Activated T-helper 1 cell treated with anti-CD3 and anti-CD28 coated beads, Interleukin-12 subunit alpha, Interleukin-12 subunit beta, Interleukin-2, Interleukin-4 antibody, amounts not matched to agents 30 ng/mL and 10 ng/mL and 1 ng/mL, durations not matched to agents 14 hours and 24 hours and 36 hours (primary cell): ENCODE data around the gene RAB11FIP3. TPM values are rescaled to one million over a fixed set of nuclear protein-coding genes. Genes with fewer than 3 reads are reported as not detected.
A peak's percentile ranks its signal among the peaks of the same experiment; 100 is the strongest.
"Not testable (repeated sequence)": the region's sequence is repeated elsewhere in the genome, so short reads cannot be mapped to it uniquely, and the experiment has no call there.

Experiments used
- DNase-seq: peaks from one replicate; pipeline ENCODE4 v3.0.0; 2021; ENCODE audit warnings: low spot score
- H3K27ac Mint-ChIP-seq: one replicate; pipeline ENCODE4 v1.8.0; 2021; ENCODE audit warnings: mild to moderate bottlenecking, mixed read lengths
- H3K27me3 Mint-ChIP-seq: one replicate; pipeline ENCODE4 v1.8.0; 2022; ENCODE audit warnings: mild to moderate bottlenecking, moderate library complexity, mixed read lengths; ENCODE audit not compliant: insufficient read depth
- H3K36me3 Mint-ChIP-seq: one replicate; pipeline ENCODE4 v1.8.0; 2021; ENCODE audit warnings: low read depth, mixed read lengths
- H3K4me1 Mint-ChIP-seq: one replicate; pipeline ENCODE4 v1.8.0; 2021; ENCODE audit warnings: low read depth, mixed read lengths
- H3K4me3 Mint-ChIP-seq: one replicate; pipeline ENCODE4 v1.8.0; 2021; ENCODE audit warnings: mild to moderate bottlenecking, moderate library complexity, mixed read lengths
- H3K9me3 Mint-ChIP-seq: one replicate; pipeline ENCODE4 v1.8.0; 2021; ENCODE audit warnings: mixed read lengths
- intact Hi-C: fragments of 100-400 bp; cut with micrococcal nuclease; formaldehyde crosslinking; loops from one replicate; pipeline ENCODE4 v1.15.1; 2024
- total RNA-seq: library from RNA; stranded (reverse); gene quantifications from 2 replicates; pipeline ENCODE4 v1.2.3, GENCODE V29; 2022

The RAB11FIP3 gene
- total RNA-seq, 1 donor from 2014 or later: 47.5 TPM

GRCh38 chr16:483341-484075, 58.1 kb downstream of the RAB11FIP3 start:
- no peaks in the 10 kb centered on the region for H3K9me3 Mint-ChIP-seq
- peaks cover 5% of the 10 kb centered on the region for H3K4me1 Mint-ChIP-seq
- H3K36me3 Mint-ChIP-seq: peaks cover 1% of the 10 kb centered on the region
- DNase-seq: no peak
- no peaks in the 10 kb centered on the region for H3K27me3 Mint-ChIP-seq
- no peak overlapping the region for H3K4me3 Mint-ChIP-seq
- no peak overlapping the region for H3K27ac Mint-ChIP-seq
- intact Hi-C loops: no loop called here

DNA sequence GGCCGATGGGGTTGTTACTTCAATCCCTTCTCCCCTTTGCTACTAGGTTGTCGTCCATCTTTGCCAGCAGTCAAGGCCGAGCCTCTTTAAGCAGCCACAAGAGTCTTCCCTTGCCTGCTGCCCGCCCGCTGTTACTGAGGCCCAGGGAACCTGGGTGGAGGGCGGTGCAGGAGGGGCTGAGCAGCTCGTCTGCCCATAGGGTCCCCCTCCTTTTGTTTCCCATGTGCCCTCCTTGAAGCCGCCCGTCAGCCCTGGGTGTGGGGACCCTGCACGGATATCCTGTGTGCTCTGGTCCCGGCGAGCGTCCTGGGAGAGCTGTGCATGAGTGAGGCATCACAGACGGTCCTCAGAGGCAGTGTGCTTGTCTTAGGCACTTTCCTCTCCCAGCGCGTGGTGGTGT, 64.2 kb downstream of the RAB11FIP3 start:
- Mint-ChIP-seq H3K27ac (no peak overlapping the region), H3K36me3 (peaks cover 1% of the 10 kb centered on the region), H3K27me3 (no peaks in the 10 kb centered on the region), H3K4me1 (peaks cover 5% of the 10 kb centered on the region), H3K4me3 (no peak overlapping the region), H3K9me3 (no peaks in the 10 kb centered on the region)
- intact Hi-C loops: loop anchor here (10.0 kb wide), 1 partner anchor 45 kb away; no protein-coding TSS in a partner anchor
- no peak for DNase-seq

DNA sequence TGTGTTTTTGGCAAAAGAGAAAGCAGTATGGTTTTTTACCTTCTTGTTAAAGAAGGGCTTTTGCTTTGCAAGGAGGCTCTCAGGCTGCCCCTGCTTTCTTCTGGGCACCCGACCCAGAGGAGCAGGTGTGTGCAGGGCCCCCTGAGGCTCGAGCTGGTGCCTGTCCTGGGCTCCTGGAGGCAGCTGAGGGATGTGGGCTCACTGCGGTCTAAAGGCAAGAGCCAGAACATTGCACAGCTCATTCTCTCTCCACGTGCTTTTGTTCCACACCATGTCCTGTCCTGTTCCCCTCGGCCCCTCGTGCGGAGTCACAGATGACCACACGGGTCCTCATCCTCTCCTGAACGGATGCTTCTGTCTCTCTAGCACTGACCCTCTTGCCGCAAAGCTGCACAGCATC, 65.3 kb downstream of the RAB11FIP3 start:
- no peaks in the 10 kb centered on the region for H3K9me3 Mint-ChIP-seq
- peaks cover 1% of the 10 kb centered on the region for H3K36me3 Mint-ChIP-seq
- H3K27me3 Mint-ChIP-seq: no peaks in the 10 kb centered on the region
- peaks cover 5% of the 10 kb centered on the region for H3K4me1 Mint-ChIP-seq
- no peak overlapping the region for H3K27ac Mint-ChIP-seq
- H3K4me3 Mint-ChIP-seq: no peak overlapping the region
- intact Hi-C loops: loop anchor here (10.0 kb wide), 1 partner anchor 46 kb away; no protein-coding TSS in a partner anchor
- no peak for DNase-seq

DNA sequence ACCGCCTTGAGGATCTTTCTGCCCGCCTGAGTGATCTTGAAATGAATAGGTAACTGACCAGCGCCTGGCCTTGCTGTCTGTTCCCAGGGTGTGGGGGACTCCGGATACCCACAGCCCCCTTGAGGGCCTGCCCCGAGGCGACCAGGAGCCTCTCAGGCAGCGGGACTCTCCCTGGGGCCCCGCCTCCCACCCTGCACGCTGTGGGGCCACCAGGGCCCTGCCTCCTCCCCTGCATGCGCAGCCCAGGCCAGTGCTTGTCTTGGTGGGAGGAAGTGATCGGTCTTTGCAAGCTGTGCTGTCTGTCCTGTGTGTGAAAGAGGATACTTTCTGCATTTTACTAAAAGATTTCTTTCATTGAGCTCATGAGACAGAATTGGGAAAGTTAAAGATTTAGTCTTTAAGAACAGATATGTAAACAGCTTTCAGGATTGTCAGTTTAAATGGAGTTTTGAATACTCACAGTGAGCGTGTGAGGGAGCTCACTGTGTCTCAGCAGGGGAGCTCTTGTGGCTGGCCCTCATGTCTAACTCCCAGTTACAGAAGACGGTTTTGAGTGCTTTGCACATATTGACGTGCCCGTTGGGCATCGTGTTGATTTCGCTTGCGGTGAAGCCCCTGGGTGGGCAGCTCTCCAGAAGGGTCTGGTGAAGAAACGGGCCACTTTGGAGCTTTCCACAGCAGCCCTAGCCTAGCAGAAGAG, 65.9 kb downstream of the RAB11FIP3 start:
- H3K27ac Mint-ChIP-seq: no peak overlapping the region
- H3K36me3 Mint-ChIP-seq: peaks cover 1% of the 10 kb centered on the region
- intact Hi-C loops: loop anchor here (10.0 kb wide), 1 partner anchor 47 kb away; no protein-coding TSS in a partner anchor
- no peaks in the 10 kb centered on the region for H3K27me3 Mint-ChIP-seq
- peaks cover 5% of the 10 kb centered on the region for H3K4me1 Mint-ChIP-seq
- no peak overlapping the region for H3K4me3 Mint-ChIP-seq
- no peak for DNase-seq
- no peaks in the 10 kb centered on the region for H3K9me3 Mint-ChIP-seq

- DNase-seq: no peak
- no peaks in the 10 kb centered on the region for H3K27me3 Mint-ChIP-seq
- no peak overlapping the region for H3K4me3 Mint-ChIP-seq
- H3K9me3 Mint-ChIP-seq: no peaks in the 10 kb centered on the region
- no peak overlapping the region for H3K27ac Mint-ChIP-seq
- intact Hi-C loops: loop anchor here (10.0 kb wide), 1 partner anchor 48 kb away; no protein-coding TSS in a partner anchor
- peaks cover 1% of the 10 kb centered on the region for H3K36me3 Mint-ChIP-seq
- H3K4me1 Mint-ChIP-seq: peaks cover 5% of the 10 kb centered on the region
Observed at GRCh38 chr16:492211-492875, 66.9 kb downstream of the RAB11FIP3 start.

GRCh38 chr16:494676-495075, 69.2 kb downstream of the RAB11FIP3 start:
- DNase-seq, H3K27ac Mint-ChIP-seq, H3K4me3 Mint-ChIP-seq, H3K4me1 Mint-ChIP-seq, H3K27me3 Mint-ChIP-seq, H3K9me3 Mint-ChIP-seq, H3K36me3 Mint-ChIP-seq: not testable (repeated sequence)
- intact Hi-C loops: loop anchor here (10.0 kb wide), 1 partner anchor 50 kb away; no protein-coding TSS in a partner anchor

- no peaks in the 10 kb centered on the region for H3K4me1 Mint-ChIP-seq
- H3K27ac Mint-ChIP-seq: no peak overlapping the region
- H3K9me3 Mint-ChIP-seq: no peaks in the 10 kb centered on the region
- intact Hi-C loops: loop anchor here (10.0 kb wide), 1 partner anchor 50 kb away; no protein-coding TSS in a partner anchor
- DNase-seq: no peak
- H3K36me3 Mint-ChIP-seq: peaks cover 4% of the 10 kb centered on the region
- H3K4me3 Mint-ChIP-seq: no peak overlapping the region
- H3K27me3 Mint-ChIP-seq: no peaks in the 10 kb centered on the region
Observed at GRCh38 chr16:495127-495748, 69.8 kb downstream of the RAB11FIP3 start.

GRCh38 chr16:496097-496886, 70.8 kb downstream of the RAB11FIP3 start:
- Mint-ChIP-seq H3K4me3 (no peak overlapping the region), H3K36me3 (peaks cover 4% of the 10 kb centered on the region), H3K27ac (no peak overlapping the region), H3K27me3 (no peaks in the 10 kb centered on the region), H3K9me3 (no peaks in the 10 kb centered on the region), H3K4me1 (no peaks in the 10 kb centered on the region)
- no peak for DNase-seq
- intact Hi-C loops: loop anchor here (10.0 kb wide), 1 partner anchor 51 kb away; no protein-coding TSS in a partner anchor

- no peaks in the 10 kb centered on the region for H3K4me1 Mint-ChIP-seq
- DNase-seq: no peak
- no peaks in the 10 kb centered on the region for H3K27me3 Mint-ChIP-seq
- H3K36me3 Mint-ChIP-seq: peaks cover 4% of the 10 kb centered on the region
- no peaks in the 10 kb centered on the region for H3K9me3 Mint-ChIP-seq
- intact Hi-C loops: loop anchor here (10.0 kb wide), 1 partner anchor 52 kb away; no protein-coding TSS in a partner anchor
- H3K4me3 Mint-ChIP-seq: no peak overlapping the region
- no peak overlapping the region for H3K27ac Mint-ChIP-seq
Observed at GRCh38 chr16:497258-497657, 71.8 kb downstream of the RAB11FIP3 start.

DNA sequence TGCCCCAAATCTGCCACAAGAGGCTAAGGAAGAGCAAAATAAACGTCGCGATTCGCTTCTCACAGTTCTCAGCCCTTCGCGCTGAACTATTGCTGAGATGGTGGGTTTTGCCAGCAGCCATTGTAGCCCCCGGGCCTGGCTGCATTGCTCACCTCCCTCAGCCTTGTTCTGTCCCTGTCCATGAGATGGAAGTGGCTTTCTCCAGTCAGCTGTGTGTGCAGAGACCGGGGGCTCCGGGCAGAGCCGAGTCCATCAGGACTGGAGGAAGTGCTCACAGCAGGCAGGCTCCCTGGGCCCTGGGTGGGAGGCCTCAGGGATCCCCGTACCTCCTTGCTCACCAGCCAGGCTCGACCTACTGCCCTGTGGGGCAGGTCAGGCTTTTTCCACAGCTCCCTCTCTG, 74.5 kb downstream of the RAB11FIP3 start:
- Mint-ChIP-seq H3K36me3 (peaks cover 4% of the 10 kb centered on the region), H3K27ac (peak overlapping the region; percentile 40), H3K4me3 (no peak overlapping the region), H3K9me3 (no peaks in the 10 kb centered on the region), H3K27me3 (no peaks in the 10 kb centered on the region), H3K4me1 (no peaks in the 10 kb centered on the region)
- no peak for DNase-seq
- intact Hi-C loops: loop anchor here (10.0 kb wide), 1 partner anchor 55 kb away; no protein-coding TSS in a partner anchor

- no peaks in the 10 kb centered on the region for H3K9me3 Mint-ChIP-seq
- H3K4me3 Mint-ChIP-seq: no peak overlapping the region
- DNase-seq: no peak
- no peaks in the 10 kb centered on the region for H3K4me1 Mint-ChIP-seq
- no peak overlapping the region for H3K27ac Mint-ChIP-seq
- peaks cover 4% of the 10 kb centered on the region for H3K36me3 Mint-ChIP-seq
- H3K27me3 Mint-ChIP-seq: no peaks in the 10 kb centered on the region
- intact Hi-C loops: no loop called here
Observed at GRCh38 chr16:500709-501108, 75.3 kb downstream of the RAB11FIP3 start.
